Caco-2 (cell line): ENCODE measurements around the gene RAB3GAP1. TPM values are rescaled to one million over a fixed set of nuclear protein-coding genes. Genes with fewer than 3 reads are reported as not detected.
"Not testable (repeated sequence)": the region's sequence is repeated elsewhere in the genome, so short reads cannot be mapped to it uniquely, and the experiment has no call there.

ENCODE experiments used
- BruUV-seq: library from RNA; stranded (reverse); fragments of 400-500 nt; replicated peaks from 2 replicates; lab custom pipeline; 2021; lab: Mats Ljungman, UMichigan
- CTCF ChIA-PET: fragments of 300-600 bp; sonication (Branson Sonifier 250); formaldehyde crosslinking; loops from one replicate; lab custom pipeline; 2022; ENCODE audit warnings: antibody characterized with exemption; lab: Charles Lee
- POLR2A ChIA-PET: fragments of 300-600 bp; sonication (Branson Sonifier 250); formaldehyde crosslinking; loops from one replicate; lab custom pipeline; 2022; ENCODE audit warnings: antibody characterized with exemption; lab: Charles Lee
- DNase-seq, 2 experiments: peaks; one replicate each; pipeline versions ENCODE4 v3.0.0 to v3.0.0-alpha.2; 2020 to 2022
- H3K27me3 ChIP-seq: replicated peaks from 2 replicates; pipeline ENCODE4 v1.6.0; 2011; ENCODE audit warnings: low read length; ENCODE audit not compliant: control insufficient read depth, insufficient read depth
- H3K36me3 ChIP-seq: 2 replicates; pipeline ENCODE4 v1.5.1; 2011; ENCODE audit warnings: low read length; ENCODE audit not compliant: control insufficient read depth, insufficient read depth
- H3K4me1 ChIP-seq: fragments of 250-450 bp; sonication (Bioruptor Pico); 2 replicates; pipeline ENCODE4 v1.5.1; 2020; ENCODE audit warnings: mild to moderate bottlenecking
- H3K4me3 ChIP-seq: 2 replicates; pipeline ENCODE4 v1.5.1; 2011; ENCODE audit warnings: low read depth, mild to moderate bottlenecking, control low read depth, low read length
- H3K9me3 ChIP-seq: fragments of 250-450 bp; sonication (Bioruptor Pico); 2 replicates; pipeline ENCODE4 v1.5.1; 2020; ENCODE audit warnings: mild to moderate bottlenecking, moderate library complexity
- H3K27ac Mint-ChIP-seq: one replicate; pipeline ENCODE4 v1.8.0; 2022; ENCODE audit warnings: mixed read lengths; ENCODE audit not compliant: unreplicated experiment
- H3K27me3 Mint-ChIP-seq: one replicate; pipeline ENCODE4 v1.8.0; 2022; ENCODE audit warnings: mixed read lengths; ENCODE audit not compliant: insufficient read depth, unreplicated experiment
- H3K36me3 Mint-ChIP-seq: one replicate; pipeline ENCODE4 v1.8.0; 2022; ENCODE audit warnings: mild to moderate bottlenecking, mixed read lengths; ENCODE audit not compliant: insufficient read depth, unreplicated experiment
- H3K4me1 Mint-ChIP-seq: one replicate; pipeline ENCODE4 v1.8.0; 2022; ENCODE audit warnings: low read depth, mixed read lengths; ENCODE audit not compliant: unreplicated experiment
- H3K4me3 Mint-ChIP-seq: one replicate; pipeline ENCODE4 v1.8.0; 2022; ENCODE audit warnings: mild to moderate bottlenecking, moderate library complexity, mixed read lengths; ENCODE audit not compliant: unreplicated experiment
- H3K9me3 Mint-ChIP-seq: one replicate; pipeline ENCODE4 v1.8.0; 2022; ENCODE audit warnings: mixed read lengths; ENCODE audit not compliant: unreplicated experiment
- intact Hi-C: fragments of 100-400 bp; cut with micrococcal nuclease; formaldehyde crosslinking; loops from one replicate; pipeline ENCODE4 v1.10.0; 2022; ENCODE audit not compliant: unreplicated experiment
- total RNA-seq: library from RNA; stranded (reverse); gene quantifications from 2 replicates; pipeline ENCODE4 v1.2.3, GENCODE V29; 2022
- TF ChIP-seq, protein P1 (sequence below), 2 experiments: fragments of 200-600 bp in 1 of 2; IDR thresholded peaks; 1 replicate in 1 of 2; 2 replicates in 1 of 2; pipeline versions ENCODE4 v1.5.1 to v1.8.0; 2011 to 2022; ENCODE audit warnings: antibody characterized with exemption in 1 of 2, control low read depth in 1 of 2, inconsistent platforms in 1 of 2, low read depth in 1 of 2, low read length in 1 of 2, mild to moderate bottlenecking in 1 of 2, moderate library complexity in 1 of 2; ENCODE audit not compliant: insufficient read depth in 1 of 2, severe bottlenecking in 1 of 2, unreplicated experiment in 1 of 2

RAB3GAP1 gene
- total RNA-seq, 1 experiment from 2014 or later = 43.1 TPM

DNA sequence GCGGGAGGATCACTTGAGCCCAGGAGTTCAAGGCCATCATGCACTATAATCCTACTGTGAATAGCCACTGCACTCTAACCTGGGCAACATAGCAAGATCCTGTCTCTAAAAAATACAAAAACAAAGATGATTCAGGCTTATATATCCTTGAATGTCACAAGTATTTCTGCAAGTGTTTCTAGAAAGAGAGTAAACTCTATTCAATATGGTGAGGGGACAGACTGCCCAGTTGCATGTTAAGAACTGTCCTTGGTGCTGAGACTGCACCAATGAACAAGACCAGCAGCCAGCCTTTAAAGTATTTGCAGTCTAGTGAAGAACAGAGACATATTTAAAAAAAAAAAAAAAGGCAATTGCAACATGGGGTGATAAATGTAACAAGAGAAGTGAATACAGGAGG lies 21.3 kb upstream of the RAB3GAP1 start:
- Mint-ChIP-seq H3K4me3 (no peak overlapping the region), H3K27ac (no peak overlapping the region), H3K27me3 (peaks cover 3% of the 10 kb centered on the region), H3K36me3 (no peaks in the 10 kb centered on the region), H3K4me1 (no peaks in the 10 kb centered on the region), H3K9me3 (no peaks in the 10 kb centered on the region)
- TF ChIP-seq, protein P1, sequence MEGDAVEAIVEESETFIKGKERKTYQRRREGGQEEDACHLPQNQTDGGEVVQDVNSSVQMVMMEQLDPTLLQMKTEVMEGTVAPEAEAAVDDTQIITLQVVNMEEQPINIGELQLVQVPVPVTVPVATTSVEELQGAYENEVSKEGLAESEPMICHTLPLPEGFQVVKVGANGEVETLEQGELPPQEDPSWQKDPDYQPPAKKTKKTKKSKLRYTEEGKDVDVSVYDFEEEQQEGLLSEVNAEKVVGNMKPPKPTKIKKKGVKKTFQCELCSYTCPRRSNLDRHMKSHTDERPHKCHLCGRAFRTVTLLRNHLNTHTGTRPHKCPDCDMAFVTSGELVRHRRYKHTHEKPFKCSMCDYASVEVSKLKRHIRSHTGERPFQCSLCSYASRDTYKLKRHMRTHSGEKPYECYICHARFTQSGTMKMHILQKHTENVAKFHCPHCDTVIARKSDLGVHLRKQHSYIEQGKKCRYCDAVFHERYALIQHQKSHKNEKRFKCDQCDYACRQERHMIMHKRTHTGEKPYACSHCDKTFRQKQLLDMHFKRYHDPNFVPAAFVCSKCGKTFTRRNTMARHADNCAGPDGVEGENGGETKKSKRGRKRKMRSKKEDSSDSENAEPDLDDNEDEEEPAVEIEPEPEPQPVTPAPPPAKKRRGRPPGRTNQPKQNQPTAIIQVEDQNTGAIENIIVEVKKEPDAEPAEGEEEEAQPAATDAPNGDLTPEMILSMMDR (IDR thresholded peaks at IDR 0.05; ENCODE audit: insufficient read depth in 1 of 2, low read depth in 1 of 2, low read length in 1 of 2, severe bottlenecking in 1 of 2, unreplicated experiment in 1 of 2) = no peak
- H3K9me3 ChIP-seq = no peaks in the 10 kb centered on the region
- no peaks in the 10 kb centered on the region for H3K36me3 ChIP-seq
- H3K4me3 ChIP-seq = no peak overlapping the region
- BruUV-seq = no TSS peak
- ChIA-PET CTCF (no interaction called here), POLR2A (no interaction called here)
- DNase-seq = peak in 1 of 2 experiments; percentile 45
- intact Hi-C loops = no loop called here
- no peaks in the 10 kb centered on the region for H3K27me3 ChIP-seq
- no peaks in the 10 kb centered on the region for H3K4me1 ChIP-seq

DNA sequence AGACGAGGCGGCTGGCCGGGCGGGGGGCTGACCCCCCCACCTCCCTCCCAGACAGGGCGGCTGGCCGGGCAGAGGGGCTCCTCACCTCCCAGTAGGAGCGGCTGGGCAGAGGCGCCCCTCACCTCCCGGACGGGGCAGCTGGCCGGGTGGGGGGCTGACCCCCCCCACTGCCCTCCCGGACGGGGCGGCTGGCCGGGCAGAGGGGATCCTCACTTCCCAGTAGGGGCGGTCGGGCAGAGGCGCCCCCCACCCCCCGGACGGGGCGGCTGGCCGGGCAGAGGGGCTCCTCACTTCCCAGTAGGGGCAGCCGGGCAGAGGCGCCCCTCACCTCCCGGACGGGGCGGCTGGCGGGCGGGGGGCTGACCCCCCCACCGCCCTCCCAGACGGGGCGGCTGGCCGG lies 18.9 kb upstream of the RAB3GAP1 start:
- H3K4me1 Mint-ChIP-seq, H3K27ac Mint-ChIP-seq, H3K27me3 Mint-ChIP-seq, H3K36me3 ChIP-seq, H3K9me3 Mint-ChIP-seq, H3K36me3 Mint-ChIP-seq, intact Hi-C loops, CTCF ChIA-PET, H3K4me3 Mint-ChIP-seq, BruUV-seq, H3K9me3 ChIP-seq, POLR2A ChIA-PET, H3K4me3 ChIP-seq, H3K4me1 ChIP-seq, H3K27me3 ChIP-seq, DNase-seq: not testable (repeated sequence)

DNA sequence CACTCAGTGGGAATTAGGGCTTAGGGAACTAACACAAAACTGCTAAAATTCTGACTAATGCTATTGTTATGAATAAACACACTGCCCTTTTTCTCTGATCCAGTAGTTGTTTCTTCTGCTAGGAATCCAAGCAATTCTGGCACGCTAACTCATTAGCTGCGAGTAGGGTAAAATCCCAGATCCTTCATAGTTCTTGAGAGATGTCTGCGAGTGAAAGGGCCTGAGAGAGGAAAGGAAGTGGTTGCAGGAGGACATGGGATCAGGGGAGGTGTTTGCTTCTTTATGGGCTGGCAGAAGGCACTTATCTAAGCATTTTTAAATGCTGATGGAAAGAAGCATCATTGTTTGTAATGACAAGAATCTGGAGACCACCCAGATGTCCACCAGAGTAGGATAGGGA lies 14.3 kb upstream of the RAB3GAP1 start:
- intact Hi-C loops = no loop called here
- no TSS peak for BruUV-seq

More for the DNA sequence above, 14.3 kb upstream of the RAB3GAP1 start:
- H3K9me3 ChIP-seq = no peaks in the 10 kb centered on the region
- H3K4me1 ChIP-seq = no peaks in the 10 kb centered on the region
- H3K27ac Mint-ChIP-seq = no peak overlapping the region
- no peaks in the 10 kb centered on the region for H3K27me3 ChIP-seq
- no peaks in the 10 kb centered on the region for H3K36me3 Mint-ChIP-seq
- TF ChIP-seq, protein P1 (IDR thresholded peaks at IDR 0.05; ENCODE audit: insufficient read depth in 1 of 2, low read depth in 1 of 2, low read length in 1 of 2, severe bottlenecking in 1 of 2, unreplicated experiment in 1 of 2) = no peak
- no peak overlapping the region for H3K4me3 ChIP-seq
- no peaks in the 10 kb centered on the region for H3K4me1 Mint-ChIP-seq
- ChIA-PET POLR2A (no interaction called here), CTCF (no interaction called here)
- no peaks in the 10 kb centered on the region for H3K36me3 ChIP-seq
- no peak overlapping the region for H3K4me3 Mint-ChIP-seq
- DNase-seq = no peak
- no peaks in the 10 kb centered on the region for H3K9me3 Mint-ChIP-seq
- no peaks in the 10 kb centered on the region for H3K27me3 Mint-ChIP-seq
